Mucosa of descending colon (tissue), 3 donors: ENCODE results near the gene PARP11. TPM values are rescaled to one million over a fixed set of nuclear protein-coding genes. Genes with fewer than 3 reads are reported as not detected.

ENCODE experiments used
- ATAC-seq: fragments of 200-7000 bp; cut with Tn5 transposase; one replicate; pipeline ENCODE4 v1.9.1; 2020; ENCODE audit warnings: mild to moderate bottlenecking, moderate library complexity
- DNase-seq, 3 donors: peaks; one replicate each; pipeline ENCODE4 v3.0.0-alpha.2; 2020
- H3K36me3 ChIP-seq: fragments of 200-600 bp; one replicate; pipeline ENCODE4 v1.8.0; 2021; ENCODE audit warnings: low read depth, mild to moderate bottlenecking
- H3K4me1 ChIP-seq: fragments of 200-600 bp; one replicate; pipeline ENCODE4 v1.8.0; 2021; ENCODE audit warnings: low read depth, mild to moderate bottlenecking
- H3K4me3 ChIP-seq: fragments of 200-600 bp; one replicate; pipeline ENCODE4 v1.8.0; 2021; ENCODE audit warnings: mild to moderate bottlenecking
- H3K9me3 ChIP-seq: fragments of 200-600 bp; one replicate; pipeline ENCODE4 v1.8.0; 2021; ENCODE audit warnings: mild to moderate bottlenecking
- intact Hi-C, 2 donors: fragments of 100-400 bp; cut with DNase I in 1 of 2; cut with micrococcal nuclease in 1 of 2; formaldehyde crosslinking; loops; one replicate each; pipeline versions ENCODE4 v1.11.0 to v1.11.1; 2022; cut with DNase I, micrococcal nuclease
- total RNA-seq, 3 donors: library from RNA; stranded (reverse); fragmentation: NEBNext Ultra II Directional in 2 of 3; extraction: Animal tissue kit (Norgen Biotek cat#: 25700) in 2 of 3; gene quantifications; one replicate each; pipeline versions ENCODE4 v1.2.1 to v1.2.4, GENCODE V29; 2021 to 2023
- TF ChIP-seq, protein P1 (sequence below): fragments of 200-600 bp; IDR thresholded peaks from one replicate; pipeline ENCODE4 v1.8.0; 2022; ENCODE audit warnings: antibody characterized with exemption, mild to moderate bottlenecking
- donor health status: DM: no; HTN: no; CAD: no; lungs with moderate emphysema.
- donor health status: DM: no; HTN: no; CAD: no.
- donor health status: DM: no; HTN: yes; CAD: no.

Gene PARP11
- total RNA-seq, 3 donors from 2014 or later: 8.5 to 12.4 (median 9.5) TPM

DNA sequence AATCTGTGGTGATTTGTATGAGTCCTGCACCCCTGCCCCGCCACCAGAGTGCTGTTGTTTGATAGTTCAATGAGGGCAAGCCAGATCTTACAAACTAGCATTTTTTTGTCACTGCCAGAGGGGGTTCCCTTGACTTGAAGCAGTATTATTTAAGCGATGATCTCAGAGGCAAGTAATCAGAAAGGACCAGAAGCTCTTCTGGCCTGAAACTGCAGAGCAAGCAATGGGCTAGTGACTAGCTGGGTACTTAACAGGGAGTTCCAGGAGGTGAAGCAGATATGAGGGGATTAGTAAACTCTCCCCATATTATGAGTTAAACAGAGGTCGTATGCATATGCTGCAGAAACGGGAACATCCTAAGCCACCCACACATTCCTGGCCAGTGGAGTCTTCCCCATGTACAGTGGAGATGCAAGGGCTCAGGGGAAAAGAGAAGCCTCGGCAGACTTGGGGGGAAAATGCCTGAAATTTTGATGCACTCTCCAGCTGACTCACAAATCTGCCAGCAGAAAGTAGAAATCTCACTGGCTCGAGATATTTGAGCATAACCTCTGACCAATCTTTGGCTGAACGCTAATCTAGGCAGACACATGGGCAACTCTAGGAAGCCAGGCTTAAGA, 112.0 kb downstream of the PARP11 start:
- TF ChIP-seq, protein P1, sequence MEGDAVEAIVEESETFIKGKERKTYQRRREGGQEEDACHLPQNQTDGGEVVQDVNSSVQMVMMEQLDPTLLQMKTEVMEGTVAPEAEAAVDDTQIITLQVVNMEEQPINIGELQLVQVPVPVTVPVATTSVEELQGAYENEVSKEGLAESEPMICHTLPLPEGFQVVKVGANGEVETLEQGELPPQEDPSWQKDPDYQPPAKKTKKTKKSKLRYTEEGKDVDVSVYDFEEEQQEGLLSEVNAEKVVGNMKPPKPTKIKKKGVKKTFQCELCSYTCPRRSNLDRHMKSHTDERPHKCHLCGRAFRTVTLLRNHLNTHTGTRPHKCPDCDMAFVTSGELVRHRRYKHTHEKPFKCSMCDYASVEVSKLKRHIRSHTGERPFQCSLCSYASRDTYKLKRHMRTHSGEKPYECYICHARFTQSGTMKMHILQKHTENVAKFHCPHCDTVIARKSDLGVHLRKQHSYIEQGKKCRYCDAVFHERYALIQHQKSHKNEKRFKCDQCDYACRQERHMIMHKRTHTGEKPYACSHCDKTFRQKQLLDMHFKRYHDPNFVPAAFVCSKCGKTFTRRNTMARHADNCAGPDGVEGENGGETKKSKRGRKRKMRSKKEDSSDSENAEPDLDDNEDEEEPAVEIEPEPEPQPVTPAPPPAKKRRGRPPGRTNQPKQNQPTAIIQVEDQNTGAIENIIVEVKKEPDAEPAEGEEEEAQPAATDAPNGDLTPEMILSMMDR: no peak
- ATAC-seq: no peak
- H3K9me3 ChIP-seq: no peaks in the 10 kb centered on the region
- H3K4me1 ChIP-seq: peaks cover 9% of the 10 kb centered on the region
- no peak for DNase-seq
- intact Hi-C loops: no loop called here
- no peak overlapping the region for H3K4me3 ChIP-seq
- no peaks in the 10 kb centered on the region for H3K36me3 ChIP-seq

DNA sequence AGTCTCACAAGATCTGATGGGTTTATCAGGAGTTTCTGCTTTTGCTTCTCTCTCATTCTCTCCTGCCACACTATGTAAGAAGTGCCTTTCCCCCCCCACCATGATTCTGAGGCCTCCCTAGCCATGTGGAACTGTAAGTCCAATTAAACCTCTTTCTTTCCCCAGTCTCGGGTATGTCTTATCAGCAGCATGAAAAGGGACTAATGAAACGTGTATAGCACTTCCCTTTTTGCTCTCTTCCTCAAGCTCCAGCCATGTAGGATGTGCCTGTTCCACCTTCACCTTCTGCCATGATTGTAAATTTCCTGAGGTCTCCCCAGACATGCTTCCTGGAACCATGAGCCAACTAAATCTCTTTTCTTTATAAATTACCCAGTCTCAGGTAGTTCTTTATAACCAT, 113.3 kb downstream of the PARP11 start:
- H3K4me1 ChIP-seq: peaks cover 9% of the 10 kb centered on the region
- no peaks in the 10 kb centered on the region for H3K36me3 ChIP-seq
- TF ChIP-seq, protein P1: no peak
- H3K4me3 ChIP-seq: no peak overlapping the region
- H3K9me3 ChIP-seq: no peaks in the 10 kb centered on the region
- intact Hi-C loops: no loop called here
- ATAC-seq (no peak), DNase-seq (no peak)

Other genes with a start within 250 kb of the PARP11 start
- gene CRACR2A, start 120.3 kb downstream of the PARP11 start, total RNA-seq: 10 to 100 TPM; 26.9 to 72.5 (median 69.7) TPM